NCI-H2227 (cell line): ENCODE results near the gene PARD3.
A peak's percentile ranks its signal among the peaks of the same experiment; 100 is the strongest.

ENCODE experiments used
- DNase-seq: peaks from one replicate; lab custom pipeline; 2025; ENCODE audit not compliant: unreplicated experiment; lab: John Stamatoyannopoulos, UW

PARD3 gene

GRCh38 chr10:34697351-34698247 is 117.5 kb downstream of the PARD3 start:
- no peak for DNase-seq

GRCh38 chr10:34696423-34696822 is 118.7 kb downstream of the PARD3 start:
- no peak for DNase-seq

GRCh38 chr10:34690383-34691049 is 124.6 kb downstream of the PARD3 start:
- no peak for DNase-seq

GRCh38 chr10:34689053-34689452 is 126.0 kb downstream of the PARD3 start:
- no peak for DNase-seq

- DNase-seq = no peak
These were observed 127.5 kb downstream of the PARD3 start for GRCh38 chr10:34687434-34688210.

- no peak for DNase-seq
These were observed 132.5 kb downstream of the PARD3 start for GRCh38 chr10:34682580-34682979.

GRCh38 chr10:34681933-34682332 is 133.2 kb downstream of the PARD3 start:
- no peak for DNase-seq

- DNase-seq = no peak
These were observed 135.9 kb downstream of the PARD3 start for GRCh38 chr10:34679177-34679576.

GRCh38 chr10:34677591-34677990 is 137.5 kb downstream of the PARD3 start:
- no peak for DNase-seq

- no peak for DNase-seq
These were observed 138.0 kb downstream of the PARD3 start for GRCh38 chr10:34677132-34677531.

- no peak for DNase-seq
These were observed 140.9 kb downstream of the PARD3 start for GRCh38 chr10:34674176-34674575.

- no peak for DNase-seq
These were observed 145.0 kb downstream of the PARD3 start for GRCh38 chr10:34670081-34670480.

- DNase-seq = no peak
These were observed 146.0 kb downstream of the PARD3 start for GRCh38 chr10:34669079-34669478.

- DNase-seq = no peak
These were observed 147.9 kb downstream of the PARD3 start for GRCh38 chr10:34667177-34667576.

- peak; percentile 70 for DNase-seq
These were observed 148.9 kb downstream of the PARD3 start for GRCh38 chr10:34666008-34666704.

GRCh38 chr10:34664706-34665105 is 150.4 kb downstream of the PARD3 start:
- no peak for DNase-seq

GRCh38 chr10:34661580-34661979 is 153.5 kb downstream of the PARD3 start:
- DNase-seq = peak; percentile 36

GRCh38 chr10:34658934-34659333 is 156.2 kb downstream of the PARD3 start:
- DNase-seq = no peak

GRCh38 chr10:34656661-34657060 is 158.4 kb downstream of the PARD3 start:
- DNase-seq = no peak

- peak; percentile 61 for DNase-seq
These were observed 159.6 kb downstream of the PARD3 start for GRCh38 chr10:34655286-34656170.
